Breast epithelium (tissue), 4 donors: Measurements from ENCODE around the gene AOC3. TPM values are rescaled to one million over a fixed set of nuclear protein-coding genes. Genes with fewer than 3 reads are reported as not detected.

Source experiments
- DNase-seq, 2 donors: peaks; one replicate each; pipeline ENCODE4 v3.0.0-alpha.2; 2019; ENCODE audit warnings: low spot score in 2 of 2
- H3K27ac ChIP-seq, 2 donors: fragments of 200-600 bp; sonication (generic) in 1 of 2; one replicate each; pipeline ENCODE4 v1.5.1; 2016 to 2019; ENCODE audit warnings: mild to moderate bottlenecking in 1 of 2
- H3K27me3 ChIP-seq, 2 donors: fragments of 200-600 bp; sonication (generic) in 1 of 2; one replicate each; pipeline versions ENCODE4 v1.5.1 to v1.6.0; 2017 to 2019; ENCODE audit warnings: control low read depth in 1 of 2, mild to moderate bottlenecking in 1 of 2
- H3K36me3 ChIP-seq: fragments of 200-600 bp; one replicate; pipeline ENCODE4 v1.5.1; 2019
- H3K4me1 ChIP-seq, 2 donors: fragments of 200-600 bp; sonication (generic); one replicate each; pipeline ENCODE4 v1.5.1; 2016 to 2019; ENCODE audit warnings: control low read depth in 1 of 2
- H3K4me3 ChIP-seq, 3 donors: fragments of 200-600 bp; sonication (generic); 1 replicate in 2 of 3; 2 replicates in 1 of 3; pipeline ENCODE4 v1.5.1; 2016 to 2019; ENCODE audit warnings: mild to moderate bottlenecking in 3 of 3, moderate library complexity in 2 of 3
- H3K9me3 ChIP-seq, 2 donors: fragments of 200-600 bp; sonication (generic) in 1 of 2; one replicate each; pipeline ENCODE4 v1.5.1; 2016 to 2019; ENCODE audit warnings: control low read depth in 1 of 2
- CTCF ChIP-seq, 3 donors: fragments of 450-650 bp; IDR thresholded peaks; one replicate each; pipeline ENCODE4 v1.5.1; 2016 to 2017; ENCODE audit warnings: antibody characterized with exemption in 3 of 3, mild to moderate bottlenecking in 3 of 3, moderate library complexity in 3 of 3
- POLR2A ChIP-seq: fragments of 450-650 bp; IDR thresholded peaks from one replicate; pipeline ENCODE4 v1.6.1; 2016; ENCODE audit warnings: antibody characterized with exemption, mild to moderate bottlenecking, moderate library complexity
- POLR2AphosphoS5 ChIP-seq, 3 donors: sonication (generic); formaldehyde crosslinking; IDR thresholded peaks; one replicate each; pipeline ENCODE4 v1.6.1; 2017; ENCODE audit warnings: antibody characterized with exemption in 3 of 3
- intact Hi-C: fragments of 100-400 bp; cut with DNase I; formaldehyde crosslinking; loops from one replicate; pipeline ENCODE4 v1.15.1; 2023; ENCODE audit warnings: low total_unique reads
- total RNA-seq, 3 donors: library from RNA; depleted of rRNA; stranded (reverse); fragments of >200 nt; gene quantifications; one replicate each; pipeline ENCODE4 v1.1.0, GENCODE V29; 2016

The AOC3 gene
- total RNA-seq, 3 donors from 2014 or later: 16.2 to 247 (median 25.6) TPM

DNA sequence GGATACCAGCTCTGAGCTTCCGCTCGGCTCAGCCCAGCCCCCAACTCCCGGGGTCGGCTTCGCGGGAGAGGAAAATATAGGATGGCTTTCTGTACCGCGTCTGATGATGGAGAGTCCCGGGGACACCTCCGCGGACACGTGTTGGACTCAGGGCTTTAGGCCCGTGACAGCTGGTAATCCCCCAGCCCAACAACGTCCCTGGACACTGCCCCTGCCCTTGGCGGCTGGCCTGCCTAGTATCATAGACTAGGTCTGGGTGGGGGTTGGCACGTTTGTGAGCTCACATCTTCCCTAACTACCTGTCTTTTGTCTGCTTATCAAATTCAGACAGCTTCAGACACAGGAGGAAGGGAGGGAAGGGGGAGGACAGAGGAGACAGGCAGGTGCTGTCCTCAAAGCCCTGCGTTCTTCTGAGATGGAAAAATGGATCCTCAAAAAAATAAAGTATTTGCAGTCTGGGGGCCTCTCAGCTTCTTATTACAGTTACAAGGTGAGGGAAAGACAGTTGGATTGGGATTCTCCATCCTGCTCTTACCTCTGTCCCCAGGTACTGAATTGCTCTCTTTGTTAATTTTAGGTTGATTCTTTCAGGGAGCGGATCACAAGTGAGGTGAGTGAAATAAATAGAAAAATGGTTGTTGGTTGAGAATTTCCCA lies 17.1 kb upstream of the AOC3 start:
- Histone ChIP-seq H3K36me3 (no peaks in the 10 kb centered on the region), H3K4me3 (peak overlapping the region; percentile 69 to 93 (median 73)), H3K9me3 (no peaks in the 10 kb centered on the region), H3K27ac (peak overlapping the region; percentile 94), H3K27me3 (no peaks in the 10 kb centered on the region), H3K4me1 (no peaks in the 10 kb centered on the region)
- intact Hi-C loops: no loop called here
- TF ChIP-seq CTCF (IDR thresholded peaks at IDR 0.05) (no peak), POLR2A (no peak), POLR2AphosphoS5 (IDR thresholded peaks at IDR 0.05) (no peak)
- no peak for DNase-seq

DNA sequence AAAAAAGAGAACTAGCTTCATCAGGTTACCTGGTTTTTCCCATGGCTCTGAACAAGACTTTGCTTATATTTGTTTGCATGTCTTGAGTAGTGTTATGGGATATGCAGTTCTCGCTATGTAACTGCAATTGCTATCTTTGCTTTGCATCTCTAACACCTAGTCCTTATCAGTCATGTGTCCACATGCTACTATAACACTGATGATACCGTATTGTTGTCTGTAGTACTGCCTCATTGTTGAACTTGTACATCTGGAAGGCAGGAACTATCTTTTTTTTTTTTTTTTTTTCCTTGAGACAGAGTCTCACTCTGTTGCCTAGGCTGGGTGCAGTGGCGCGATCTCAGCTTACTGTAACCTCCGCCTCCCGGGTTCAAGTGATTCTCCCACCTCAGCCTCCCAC lies 15.3 kb upstream of the AOC3 start:
- no peaks in the 10 kb centered on the region for H3K36me3 ChIP-seq
- no peaks in the 10 kb centered on the region for H3K4me1 ChIP-seq

GRCh38 chr17:42841975-42842685 lies 8.9 kb upstream of the AOC3 start:
- Histone ChIP-seq H3K36me3 (no peaks in the 10 kb centered on the region), H3K9me3 (no peaks in the 10 kb centered on the region), H3K27me3 (no peaks in the 10 kb centered on the region), H3K4me3 (no peak overlapping the region), H3K27ac (no peak overlapping the region), H3K4me1 (no peaks in the 10 kb centered on the region)
- no peak for DNase-seq
- intact Hi-C loops: loop anchor here (10.0 kb wide), 1 partner anchor 493 kb away; no protein-coding TSS in a partner anchor
- TF ChIP-seq POLR2AphosphoS5 (IDR thresholded peaks at IDR 0.05): no peak
- TF ChIP-seq CTCF (IDR thresholded peaks at IDR 0.05): no peak
- no peak for TF ChIP-seq POLR2A

More for the DNA sequence above, 15.3 kb upstream of the AOC3 start:
- TF ChIP-seq POLR2AphosphoS5 (IDR thresholded peaks at IDR 0.05) (no peak), POLR2A (no peak), CTCF (IDR thresholded peaks at IDR 0.05) (no peak)
- Histone ChIP-seq H3K9me3 (no peaks in the 10 kb centered on the region), H3K27ac (no peak overlapping the region), H3K27me3 (no peaks in the 10 kb centered on the region), H3K4me3 (no peak overlapping the region)
- intact Hi-C loops: no loop called here
- no peak for DNase-seq

DNA sequence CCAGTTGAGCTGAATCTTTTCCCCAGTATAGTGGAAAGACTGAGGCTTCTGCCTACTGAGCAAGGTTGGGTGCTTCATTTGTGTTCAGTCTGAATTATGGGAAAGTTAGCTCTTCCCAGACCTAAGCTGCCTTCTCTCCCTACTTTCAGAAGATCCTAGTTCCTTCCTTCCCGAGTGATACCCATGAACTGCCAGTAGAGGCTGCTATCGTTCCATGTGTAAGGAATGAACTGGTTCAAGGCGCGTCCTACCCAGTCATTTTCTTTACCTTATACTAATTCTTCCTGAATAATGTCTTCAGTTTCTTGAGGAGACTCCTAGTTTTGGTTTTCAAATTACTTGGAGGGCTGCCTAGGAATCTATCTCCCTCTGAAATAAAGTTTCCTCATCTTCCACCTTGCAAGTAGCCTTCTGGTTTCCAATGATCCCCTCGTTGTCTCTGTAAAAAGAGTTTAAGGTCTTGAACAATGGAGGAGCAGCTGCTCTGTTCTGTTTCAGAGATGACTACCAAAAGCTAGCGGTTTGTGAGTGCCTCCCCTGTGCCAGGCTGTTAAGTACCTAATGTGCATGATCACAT lies 7.6 kb upstream of the AOC3 start:
- DNase-seq: no peak
- TF ChIP-seq POLR2AphosphoS5 (IDR thresholded peaks at IDR 0.05) (no peak), CTCF (IDR thresholded peaks at IDR 0.05) (peak; percentile 45 to 93 (median 76))
- no peaks in the 10 kb centered on the region for H3K9me3 ChIP-seq
- H3K27me3 ChIP-seq: no peaks in the 10 kb centered on the region
- intact Hi-C loops: loop anchor here (10.0 kb wide), 1 partner anchor 491 kb away; no protein-coding TSS in a partner anchor
- no peaks in the 10 kb centered on the region for H3K4me1 ChIP-seq
- no peak overlapping the region for H3K27ac ChIP-seq
- no peak overlapping the region for H3K4me3 ChIP-seq
- H3K36me3 ChIP-seq: no peaks in the 10 kb centered on the region

- no peak within 1 kb of the TSS for H3K4me3 ChIP-seq
- no peak for DNase-seq
- no peaks in the 10 kb centered on the region for H3K9me3 ChIP-seq
- H3K27me3 ChIP-seq: no peaks in the 10 kb centered on the region
- no peaks in the 10 kb centered on the region for H3K36me3 ChIP-seq
- no peak within 1 kb of the TSS for H3K27ac ChIP-seq
- H3K4me1 ChIP-seq: no peaks in the 10 kb centered on the region
- TF ChIP-seq CTCF (IDR thresholded peaks at IDR 0.05) (no peak), POLR2AphosphoS5 (IDR thresholded peaks at IDR 0.05) (no peak), POLR2A (no peak)
- intact Hi-C loops: loop anchor here (10.0 kb wide), 1 partner anchor 491 kb away; no protein-coding TSS in a partner anchor
Observed at GRCh38 chr17:42844271-42844670, 6.7 kb upstream of the AOC3 start, which contains the start of gene AOC2. AOC2 (plus strand) TSS chr17:42844580; CDS start chr17:42844627, 47 bp downstream.
